ENCODE data around the gene CHRM3. TPM values are rescaled to one million over a fixed set of nuclear protein-coding genes. Genes with fewer than 3 reads are reported as not detected.
A peak's percentile ranks its signal among the peaks of the same experiment; 100 is the strongest.

Gene CHRM3
- 0.06 and 0.07 TPM in 2 replicates for total RNA-seq

DNA sequence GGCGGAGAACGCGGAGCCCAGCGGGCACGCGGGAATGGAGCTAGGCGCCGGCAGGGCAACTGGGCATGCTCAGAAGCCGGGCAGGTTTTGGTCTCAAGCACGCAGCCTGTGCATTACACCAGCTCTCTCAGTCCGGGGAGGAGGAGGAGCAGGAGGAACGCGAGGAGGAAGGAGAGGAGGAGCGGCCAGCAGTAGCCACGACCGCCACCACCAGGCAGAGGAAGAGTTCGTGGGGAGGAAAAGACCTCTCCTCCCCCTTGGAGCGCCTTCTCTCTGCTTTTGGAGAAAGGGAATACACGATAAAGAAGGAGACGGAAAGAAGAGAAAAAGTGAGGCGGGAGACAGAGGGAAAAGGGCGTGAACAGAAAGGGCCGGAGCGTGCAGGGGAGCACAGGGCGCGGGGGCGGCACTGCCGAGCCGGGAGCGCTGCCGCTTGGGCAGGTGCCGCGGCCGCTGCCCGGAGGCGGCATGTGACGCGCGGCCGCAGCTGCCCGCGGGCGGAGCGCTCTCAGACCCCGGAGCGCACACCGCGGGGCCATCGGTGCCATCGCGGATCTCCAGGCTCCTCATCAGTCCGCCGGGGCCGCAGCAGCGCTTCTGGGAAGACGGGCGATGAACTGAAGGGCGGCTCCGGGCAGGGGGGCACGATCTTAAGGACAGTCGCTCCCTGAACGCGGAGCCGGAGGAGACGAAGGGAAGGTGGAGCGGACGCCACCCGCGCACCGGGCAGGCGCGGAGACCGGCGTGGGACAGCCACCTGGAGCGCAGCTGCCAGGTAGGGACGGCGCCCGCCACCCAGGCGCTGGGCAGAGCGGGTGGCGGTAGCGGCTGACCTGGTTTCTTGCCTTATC, at the start of gene CHRM3:
Gene CHRM3, plus strand, starts transcription at position 116 of the 851 bp plus-strand sequence. CDS start 520,884 bp downstream, outside the sequence.
- DNase-seq (ENCODE audit: low read depth), result no peak
- TF ChIP-seq, protein P1, sequence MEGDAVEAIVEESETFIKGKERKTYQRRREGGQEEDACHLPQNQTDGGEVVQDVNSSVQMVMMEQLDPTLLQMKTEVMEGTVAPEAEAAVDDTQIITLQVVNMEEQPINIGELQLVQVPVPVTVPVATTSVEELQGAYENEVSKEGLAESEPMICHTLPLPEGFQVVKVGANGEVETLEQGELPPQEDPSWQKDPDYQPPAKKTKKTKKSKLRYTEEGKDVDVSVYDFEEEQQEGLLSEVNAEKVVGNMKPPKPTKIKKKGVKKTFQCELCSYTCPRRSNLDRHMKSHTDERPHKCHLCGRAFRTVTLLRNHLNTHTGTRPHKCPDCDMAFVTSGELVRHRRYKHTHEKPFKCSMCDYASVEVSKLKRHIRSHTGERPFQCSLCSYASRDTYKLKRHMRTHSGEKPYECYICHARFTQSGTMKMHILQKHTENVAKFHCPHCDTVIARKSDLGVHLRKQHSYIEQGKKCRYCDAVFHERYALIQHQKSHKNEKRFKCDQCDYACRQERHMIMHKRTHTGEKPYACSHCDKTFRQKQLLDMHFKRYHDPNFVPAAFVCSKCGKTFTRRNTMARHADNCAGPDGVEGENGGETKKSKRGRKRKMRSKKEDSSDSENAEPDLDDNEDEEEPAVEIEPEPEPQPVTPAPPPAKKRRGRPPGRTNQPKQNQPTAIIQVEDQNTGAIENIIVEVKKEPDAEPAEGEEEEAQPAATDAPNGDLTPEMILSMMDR (conservative IDR thresholded peaks at IDR 0.05; ENCODE audit: low read depth, low read length), result peak; percentile 33

DNA sequence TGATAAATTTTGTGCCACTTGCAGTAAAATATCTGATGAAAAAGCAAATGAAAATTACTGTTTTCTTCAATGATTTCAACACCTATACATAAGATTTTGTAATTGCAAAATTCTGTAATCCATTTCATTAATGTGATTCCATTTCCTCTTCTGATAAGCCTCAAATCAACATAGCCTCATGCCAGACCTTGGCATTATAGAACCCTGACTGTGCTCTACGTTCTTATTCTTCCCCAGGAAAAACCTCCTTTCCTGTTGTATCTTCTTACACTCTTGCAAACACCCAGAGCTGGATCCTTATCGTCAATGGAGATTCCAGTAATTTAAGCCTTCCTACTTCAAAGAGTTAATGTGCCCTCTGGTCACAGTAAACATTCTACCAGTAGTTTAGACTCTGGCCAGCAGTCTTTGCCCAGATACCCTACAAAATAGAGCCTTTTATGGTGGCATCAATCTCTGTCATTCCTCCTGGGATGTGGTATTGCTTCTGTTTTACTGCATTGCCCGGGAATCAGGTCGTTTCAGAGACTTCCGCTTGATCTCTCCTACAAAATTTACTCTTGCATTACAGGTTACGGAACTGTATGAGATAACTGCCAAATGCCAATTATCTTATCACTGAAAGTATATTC, 48.5 kb upstream of the CHRM3 start:
- H3K4me3 ChIP-seq (ENCODE audit: low read depth, low read length), result no peak overlapping the region
- no peak for DNase-seq (ENCODE audit: low read depth)
- TF ChIP-seq, protein P1 (conservative IDR thresholded peaks at IDR 0.05; ENCODE audit: low read depth, low read length), result no peak

More for the DNA sequence above, at the start of gene CHRM3:
- peak within 1 kb of the TSS; percentile 55 for H3K4me3 ChIP-seq (ENCODE audit: low read depth, low read length)

- TF ChIP-seq, protein P1 (conservative IDR thresholded peaks at IDR 0.05; ENCODE audit: low read depth, low read length), result no peak
- no peak for DNase-seq (ENCODE audit: low read depth)
- no peak overlapping the region for H3K4me3 ChIP-seq (ENCODE audit: low read depth, low read length)
Measured at GRCh38 chr1:239347776-239348175, 38.6 kb upstream of the CHRM3 start.

- no peak for DNase-seq (ENCODE audit: low read depth)
- TF ChIP-seq, protein P1 (conservative IDR thresholded peaks at IDR 0.05; ENCODE audit: low read depth, low read length), result no peak
Measured at GRCh38 chr1:239348635-239349353, 37.6 kb upstream of the CHRM3 start.

DNA sequence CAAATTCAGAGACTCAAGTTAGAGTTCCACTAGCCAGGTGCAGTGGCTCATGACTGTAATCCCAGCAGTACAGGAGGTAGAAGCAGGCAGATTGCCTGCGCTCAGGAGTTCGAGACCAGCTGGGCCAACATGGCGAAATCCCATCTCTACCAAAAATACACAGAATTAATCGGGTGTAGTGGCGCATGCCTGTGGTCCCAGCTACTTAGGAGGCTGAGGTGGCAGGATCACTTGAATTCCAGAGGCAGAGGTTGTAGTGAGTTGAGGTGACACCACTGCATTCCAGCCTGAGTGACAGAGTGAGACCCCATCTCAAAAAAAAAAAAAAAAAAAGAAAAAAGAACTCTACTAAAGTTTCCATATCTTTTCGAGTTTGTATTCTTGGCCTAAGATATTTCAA, 36.7 kb upstream of the CHRM3 start:
- H3K4me3 ChIP-seq (ENCODE audit: low read depth, low read length), result no peak overlapping the region
- no peak for DNase-seq (ENCODE audit: low read depth)
- TF ChIP-seq, protein P1 (conservative IDR thresholded peaks at IDR 0.05; ENCODE audit: low read depth, low read length), result no peak

More at GRCh38 chr1:239348635-239349353, 37.6 kb upstream of the CHRM3 start:
- H3K4me3 ChIP-seq (ENCODE audit: low read depth, low read length), result no peak overlapping the region

DNA sequence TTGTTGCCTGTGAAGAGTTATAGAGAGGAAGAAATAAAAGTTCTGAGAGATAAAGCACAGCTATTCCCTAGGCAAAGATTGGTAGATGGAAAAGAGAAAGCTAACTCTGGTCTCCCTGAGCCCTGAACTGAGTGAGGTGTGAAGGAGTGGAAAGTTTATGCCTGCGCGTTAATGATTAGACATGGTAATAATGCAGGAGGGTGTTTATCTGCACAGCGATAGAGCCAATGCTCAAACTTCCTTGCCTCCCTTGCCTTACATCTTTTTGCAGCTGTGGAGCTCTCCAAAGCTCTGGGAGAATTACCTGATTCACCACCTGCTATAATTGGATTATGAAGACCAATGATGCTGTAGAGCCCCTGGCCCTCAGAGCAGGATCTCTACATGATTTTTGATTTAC, 32.8 kb upstream of the CHRM3 start:
- no peak for DNase-seq (ENCODE audit: low read depth)
- H3K4me3 ChIP-seq (ENCODE audit: low read depth, low read length), result no peak overlapping the region
- TF ChIP-seq, protein P1 (conservative IDR thresholded peaks at IDR 0.05; ENCODE audit: low read depth, low read length), result no peak

All from epithelial cell of proximal tubule (primary cell).